ENCODE measurements around the gene C2orf49. TPM values are rescaled to one million over a fixed set of nuclear protein-coding genes. Genes with fewer than 3 reads are reported as not detected.

Gene C2orf49
- total and polyA plus RNA-seq, 2 of the 8 experiments (the other 6 are each of a cell fraction or from before 2014, with no cell fraction given) = 5.6 to 19.9 TPM

DNA sequence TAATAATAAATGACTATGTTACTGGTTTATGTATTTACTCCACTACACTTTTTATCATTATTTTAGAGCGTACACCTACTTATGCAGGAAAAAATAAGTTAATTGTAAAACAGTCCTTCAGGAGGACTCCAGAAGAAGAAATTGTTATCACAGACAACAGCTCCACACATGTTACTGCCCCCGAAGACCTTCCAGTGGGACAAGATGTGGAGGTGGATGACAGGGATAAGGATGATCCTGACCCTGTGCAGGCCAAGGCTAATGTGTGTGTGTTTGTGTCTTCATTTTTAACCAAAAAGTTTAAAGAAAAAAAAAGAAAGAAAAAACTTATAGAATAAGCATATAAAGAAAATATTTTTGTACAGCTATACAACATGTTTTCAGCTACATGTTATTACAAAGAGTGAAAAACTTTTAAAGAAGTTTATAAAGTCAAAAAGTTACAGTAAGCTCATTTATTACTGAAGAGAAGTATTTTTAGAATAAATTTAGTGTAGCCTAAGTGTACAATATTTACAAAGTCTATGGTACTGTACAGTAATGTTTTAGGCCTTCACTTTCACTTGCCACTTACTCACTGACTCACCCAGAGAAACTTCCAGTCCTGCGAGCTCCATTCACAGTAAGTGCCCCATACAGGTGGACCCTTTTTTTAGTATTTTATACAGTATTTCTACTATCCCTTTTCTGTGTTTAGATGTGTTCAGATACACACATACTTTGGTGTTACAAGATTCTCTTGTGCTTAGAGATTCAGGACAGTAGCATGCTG, 15.3 kb upstream of the C2orf49 start (continued):
- TF ChIP-seq, protein P1, sequence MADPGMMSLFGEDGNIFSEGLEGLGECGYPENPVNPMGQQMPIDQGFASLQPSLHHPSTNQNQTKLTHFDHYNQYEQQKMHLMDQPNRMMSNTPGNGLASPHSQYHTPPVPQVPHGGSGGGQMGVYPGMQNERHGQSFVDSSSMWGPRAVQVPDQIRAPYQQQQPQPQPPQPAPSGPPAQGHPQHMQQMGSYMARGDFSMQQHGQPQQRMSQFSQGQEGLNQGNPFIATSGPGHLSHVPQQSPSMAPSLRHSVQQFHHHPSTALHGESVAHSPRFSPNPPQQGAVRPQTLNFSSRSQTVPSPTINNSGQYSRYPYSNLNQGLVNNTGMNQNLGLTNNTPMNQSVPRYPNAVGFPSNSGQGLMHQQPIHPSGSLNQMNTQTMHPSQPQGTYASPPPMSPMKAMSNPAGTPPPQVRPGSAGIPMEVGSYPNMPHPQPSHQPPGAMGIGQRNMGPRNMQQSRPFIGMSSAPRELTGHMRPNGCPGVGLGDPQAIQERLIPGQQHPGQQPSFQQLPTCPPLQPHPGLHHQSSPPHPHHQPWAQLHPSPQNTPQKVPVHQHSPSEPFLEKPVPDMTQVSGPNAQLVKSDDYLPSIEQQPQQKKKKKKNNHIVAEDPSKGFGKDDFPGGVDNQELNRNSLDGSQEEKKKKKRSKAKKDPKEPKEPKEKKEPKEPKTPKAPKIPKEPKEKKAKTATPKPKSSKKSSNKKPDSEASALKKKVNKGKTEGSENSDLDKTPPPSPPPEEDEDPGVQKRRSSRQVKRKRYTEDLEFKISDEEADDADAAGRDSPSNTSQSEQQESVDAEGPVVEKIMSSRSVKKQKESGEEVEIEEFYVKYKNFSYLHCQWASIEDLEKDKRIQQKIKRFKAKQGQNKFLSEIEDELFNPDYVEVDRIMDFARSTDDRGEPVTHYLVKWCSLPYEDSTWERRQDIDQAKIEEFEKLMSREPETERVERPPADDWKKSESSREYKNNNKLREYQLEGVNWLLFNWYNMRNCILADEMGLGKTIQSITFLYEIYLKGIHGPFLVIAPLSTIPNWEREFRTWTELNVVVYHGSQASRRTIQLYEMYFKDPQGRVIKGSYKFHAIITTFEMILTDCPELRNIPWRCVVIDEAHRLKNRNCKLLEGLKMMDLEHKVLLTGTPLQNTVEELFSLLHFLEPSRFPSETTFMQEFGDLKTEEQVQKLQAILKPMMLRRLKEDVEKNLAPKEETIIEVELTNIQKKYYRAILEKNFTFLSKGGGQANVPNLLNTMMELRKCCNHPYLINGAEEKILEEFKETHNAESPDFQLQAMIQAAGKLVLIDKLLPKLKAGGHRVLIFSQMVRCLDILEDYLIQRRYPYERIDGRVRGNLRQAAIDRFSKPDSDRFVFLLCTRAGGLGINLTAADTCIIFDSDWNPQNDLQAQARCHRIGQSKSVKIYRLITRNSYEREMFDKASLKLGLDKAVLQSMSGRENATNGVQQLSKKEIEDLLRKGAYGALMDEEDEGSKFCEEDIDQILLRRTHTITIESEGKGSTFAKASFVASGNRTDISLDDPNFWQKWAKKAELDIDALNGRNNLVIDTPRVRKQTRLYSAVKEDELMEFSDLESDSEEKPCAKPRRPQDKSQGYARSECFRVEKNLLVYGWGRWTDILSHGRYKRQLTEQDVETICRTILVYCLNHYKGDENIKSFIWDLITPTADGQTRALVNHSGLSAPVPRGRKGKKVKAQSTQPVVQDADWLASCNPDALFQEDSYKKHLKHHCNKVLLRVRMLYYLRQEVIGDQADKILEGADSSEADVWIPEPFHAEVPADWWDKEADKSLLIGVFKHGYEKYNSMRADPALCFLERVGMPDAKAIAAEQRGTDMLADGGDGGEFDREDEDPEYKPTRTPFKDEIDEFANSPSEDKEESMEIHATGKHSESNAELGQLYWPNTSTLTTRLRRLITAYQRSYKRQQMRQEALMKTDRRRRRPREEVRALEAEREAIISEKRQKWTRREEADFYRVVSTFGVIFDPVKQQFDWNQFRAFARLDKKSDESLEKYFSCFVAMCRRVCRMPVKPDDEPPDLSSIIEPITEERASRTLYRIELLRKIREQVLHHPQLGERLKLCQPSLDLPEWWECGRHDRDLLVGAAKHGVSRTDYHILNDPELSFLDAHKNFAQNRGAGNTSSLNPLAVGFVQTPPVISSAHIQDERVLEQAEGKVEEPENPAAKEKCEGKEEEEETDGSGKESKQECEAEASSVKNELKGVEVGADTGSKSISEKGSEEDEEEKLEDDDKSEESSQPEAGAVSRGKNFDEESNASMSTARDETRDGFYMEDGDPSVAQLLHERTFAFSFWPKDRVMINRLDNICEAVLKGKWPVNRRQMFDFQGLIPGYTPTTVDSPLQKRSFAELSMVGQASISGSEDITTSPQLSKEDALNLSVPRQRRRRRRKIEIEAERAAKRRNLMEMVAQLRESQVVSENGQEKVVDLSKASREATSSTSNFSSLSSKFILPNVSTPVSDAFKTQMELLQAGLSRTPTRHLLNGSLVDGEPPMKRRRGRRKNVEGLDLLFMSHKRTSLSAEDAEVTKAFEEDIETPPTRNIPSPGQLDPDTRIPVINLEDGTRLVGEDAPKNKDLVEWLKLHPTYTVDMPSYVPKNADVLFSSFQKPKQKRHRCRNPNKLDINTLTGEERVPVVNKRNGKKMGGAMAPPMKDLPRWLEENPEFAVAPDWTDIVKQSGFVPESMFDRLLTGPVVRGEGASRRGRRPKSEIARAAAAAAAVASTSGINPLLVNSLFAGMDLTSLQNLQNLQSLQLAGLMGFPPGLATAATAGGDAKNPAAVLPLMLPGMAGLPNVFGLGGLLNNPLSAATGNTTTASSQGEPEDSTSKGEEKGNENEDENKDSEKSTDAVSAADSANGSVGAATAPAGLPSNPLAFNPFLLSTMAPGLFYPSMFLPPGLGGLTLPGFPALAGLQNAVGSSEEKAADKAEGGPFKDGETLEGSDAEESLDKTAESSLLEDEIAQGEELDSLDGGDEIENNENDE (IDR thresholded peaks at IDR 0.05; ENCODE audit: insufficient replicate concordance, low read length) = no peak
- no peak for TF ChIP-seq RBBP5 (IDR thresholded peaks at IDR 0.05; ENCODE audit: borderline replicate concordance, low read depth, low read length)
- no peak for TF ChIP-seq SP1 (IDR thresholded peaks at IDR 0.05; ENCODE audit: low read depth, low read length)

Data from H1 (cell line).